ENCODE results near the gene CEND1.

Gene CEND1

GRCh38 chr11:794766-795633 is 5.1 kb upstream of the CEND1 start:
- no peak for DNase-seq

- DNase-seq, result no peak
Measured at GRCh38 chr11:794013-794765, 4.3 kb upstream of the CEND1 start.

GRCh38 chr11:793556-793955 is 3.7 kb upstream of the CEND1 start:
- no peak for DNase-seq

- DNase-seq, result no peak
Measured at GRCh38 chr11:792873-793272, 3.0 kb upstream of the CEND1 start.

GRCh38 chr11:792535-792821 is 2.6 kb upstream of the CEND1 start:
- no peak for DNase-seq

- no peak for DNase-seq
Measured at GRCh38 chr11:791658-792534, 2.0 kb upstream of the CEND1 start.

GRCh38 chr11:790721-791564 is 1.1 kb upstream of the CEND1 start:
- no peak for DNase-seq

GRCh38 chr11:788953-789940 is 643 bp downstream of the CEND1 start:
- no peak for DNase-seq

- no peak for DNase-seq
Measured at GRCh38 chr11:788009-788640, 1.8 kb downstream of the CEND1 start.

GRCh38 chr11:787084-787675 is 2.7 kb downstream of the CEND1 start:
- no peak for DNase-seq

GRCh38 chr11:786235-787083 is 3.4 kb downstream of the CEND1 start:
- DNase-seq, result no peak

GRCh38 chr11:783581-784015 is 6.3 kb downstream of the CEND1 start:
- no peak for DNase-seq

- DNase-seq, result no peak
Measured at GRCh38 chr11:782264-783174, 7.4 kb downstream of the CEND1 start.

GRCh38 chr11:779955-780532 is 9.8 kb downstream of the CEND1 start:
- DNase-seq, result no peak

- DNase-seq, result no peak
Measured at GRCh38 chr11:778976-779954, 10.6 kb downstream of the CEND1 start.
